H1 (cell line): ENCODE measurements around the gene TNRC6B. TPM values are rescaled to one million over a fixed set of nuclear protein-coding genes. Genes with fewer than 3 reads are reported as not detected.

Experiments used
- CTCF ChIA-PET: fragments of 300-600 bp; sonication (Branson Sonifier 250); formaldehyde crosslinking; loops from one replicate; lab custom pipeline; 2021; ENCODE audit not compliant: partially characterized antibody; lab: Charles Lee
- POLR2A ChIA-PET: fragments of 300-600 bp; sonication (Branson Sonifier 250); formaldehyde crosslinking; loops from one replicate; lab custom pipeline; 2021; ENCODE audit warnings: inconsistent platforms; ENCODE audit not compliant: partially characterized antibody; lab: Charles Lee
- DNase-seq, 2 experiments: peaks; one replicate each; pipeline versions ENCODE4 v3.0.0 to v3.0.0-alpha.2; 2010 to 2022; ENCODE audit warnings: low spot score in 2 of 2, low read depth in 1 of 2, mixed read lengths in 1 of 2
- FAIRE-seq: peaks from 2 replicates; lab custom pipeline; 2011; peaks lifted over from hg19 to GRCh38; lab: Jason Lieb, UNC
- H2AFZ ChIP-seq: 2 replicates; pipeline ENCODE4 v1.8.1; 2012; ENCODE audit warnings: low read length, inconsistent platforms
- H2AK5ac ChIP-seq: 2 replicates; pipeline ENCODE4 v1.6.1; 2013; ENCODE audit warnings: low read depth, low read length
- H2BK120ac ChIP-seq: replicated peaks from 2 replicates; pipeline ENCODE3; 2013; ENCODE audit warnings: low read depth, low read length, inconsistent platforms
- H2BK12ac ChIP-seq: 2 replicates; pipeline ENCODE4 v1.6.1; 2013; ENCODE audit warnings: low read depth, low read length
- H2BK15ac ChIP-seq: 2 replicates; pipeline ENCODE4 v1.6.1; 2013; ENCODE audit warnings: low read length
- H2BK20ac ChIP-seq: 2 replicates; pipeline ENCODE4 v1.6.1; 2013; ENCODE audit warnings: low read length
- H2BK5ac ChIP-seq: 2 replicates; pipeline ENCODE4 v1.6.1; 2013; ENCODE audit warnings: low read depth, low read length
- H3K14ac ChIP-seq: 2 replicates; pipeline ENCODE4 v1.6.1; 2013; ENCODE audit warnings: inconsistent platforms; ENCODE audit not compliant: insufficient read length
- H3K18ac ChIP-seq: 2 replicates; pipeline ENCODE4 v1.6.1; 2013; ENCODE audit warnings: low read length; ENCODE audit errors: extremely low read depth
- H3K23ac ChIP-seq: 2 replicates; pipeline ENCODE4 v1.6.1; 2013; ENCODE audit warnings: inconsistent platforms; ENCODE audit not compliant: insufficient read length
- H3K23me2 ChIP-seq: 2 replicates; pipeline ENCODE4 v1.6.1; 2013; ENCODE audit warnings: low read depth, low read length
- H3K27ac ChIP-seq: 2 replicates; pipeline ENCODE4 v1.6.1; 2011; ENCODE audit warnings: low read depth, low read length, inconsistent platforms
- H3K27me3 ChIP-seq, 4 experiments: replicated peaks in 1 of 4; 1 replicate in 1 of 4; 2 replicates in 3 of 4; pipeline versions ENCODE4 v1.6.1 to v1.8.1; 2011 to 2013; ENCODE audit warnings: low read length in 3 of 4, mild to moderate bottlenecking in 3 of 4, inconsistent platforms in 2 of 4, mixed read lengths in 2 of 4, moderate library complexity in 1 of 4; ENCODE audit not compliant: control insufficient read depth in 3 of 4, insufficient read depth in 3 of 4; ENCODE audit errors: extremely low read depth in 1 of 4
- H3K36me3 ChIP-seq, 4 experiments: 2 replicates each; pipeline versions ENCODE4 v1.6.1 to v1.8.1; 2011 to 2013; ENCODE audit warnings: mild to moderate bottlenecking in 4 of 4, low read length in 3 of 4, moderate library complexity in 2 of 4, control low read depth in 1 of 4, inconsistent platforms in 1 of 4; ENCODE audit not compliant: insufficient read depth in 4 of 4, control insufficient read depth in 2 of 4
- H3K4ac ChIP-seq: replicated peaks from 2 replicates; pipeline ENCODE3; 2013; ENCODE audit warnings: low read length, low read depth, mixed read lengths, inconsistent platforms; ENCODE audit not compliant: insufficient read length
- H3K4me1 ChIP-seq, 4 experiments: replicated peaks in 1 of 4; 1 replicate in 1 of 4; 2 replicates in 3 of 4; pipeline versions ENCODE4 v1.6.1 to v1.8.1; 2011 to 2013; ENCODE audit warnings: low read length in 3 of 4, inconsistent platforms in 2 of 4, mixed read lengths in 1 of 4; ENCODE audit not compliant: insufficient read depth in 4 of 4, control insufficient read depth in 3 of 4
- H3K4me2 ChIP-seq, 2 experiments: 2 replicates each; pipeline versions ENCODE4 v1.6.1 to v1.8.1; 2011 to 2013; ENCODE audit warnings: low read depth in 2 of 2, low read length in 2 of 2, control low read depth in 1 of 2, inconsistent platforms in 1 of 2, mild to moderate bottlenecking in 1 of 2; ENCODE audit not compliant: insufficient read depth in 1 of 2
- H3K4me3 ChIP-seq, 4 experiments: fragments of 200-600, 300-600 bp in 1 of 4; sonication (generic), shearing (Covaris generic), sonication (Bioruptor Twin) in 1 of 4; 2 replicates each; pipeline versions ENCODE4 v1.5.1 to v1.8.1; 2011 to 2016; ENCODE audit warnings: low read length in 4 of 4, low read depth in 3 of 4, control low read depth in 2 of 4, inconsistent platforms in 2 of 4, mild to moderate bottlenecking in 2 of 4, mixed read lengths in 1 of 4, moderate library complexity in 1 of 4; ENCODE audit not compliant: insufficient read depth in 2 of 4; ENCODE audit errors: extremely low read depth in 1 of 4
- H3K56ac ChIP-seq: replicated peaks from 2 replicates; pipeline ENCODE3; 2013; ENCODE audit warnings: low read depth, mild to moderate bottlenecking, mixed read lengths, low read length, inconsistent platforms; ENCODE audit not compliant: insufficient read length
- H3K79me1 ChIP-seq: 2 replicates; pipeline ENCODE4 v1.6.1; 2013; ENCODE audit warnings: low read depth, low read length, control low read depth
- H3K79me2 ChIP-seq, 2 experiments: 2 replicates each; pipeline versions ENCODE4 v1.6.1 to v1.8.1; 2012 to 2013; ENCODE audit warnings: low read length in 2 of 2, mild to moderate bottlenecking in 2 of 2, inconsistent platforms in 1 of 2; ENCODE audit not compliant: insufficient read depth in 2 of 2, control insufficient read depth in 1 of 2
- H3K9ac ChIP-seq, 4 experiments: replicated peaks in 1 of 4; 1 replicate in 1 of 4; 2 replicates in 3 of 4; pipeline versions ENCODE4 v1.6.1 to v1.8.1; 2011 to 2013; ENCODE audit warnings: low read depth in 3 of 4, low read length in 3 of 4, control low read depth in 2 of 4, mild to moderate bottlenecking in 2 of 4, moderate library complexity in 2 of 4, inconsistent platforms in 1 of 4; ENCODE audit errors: extremely low read depth in 1 of 4
- H3K9me3 ChIP-seq, 2 experiments: 2 replicates each; pipeline versions ENCODE4 v1.6.1 to v1.8.1; 2012 to 2013; ENCODE audit warnings: mild to moderate bottlenecking in 2 of 2, moderate library complexity in 2 of 2, control low read depth in 1 of 2, inconsistent platforms in 1 of 2, low read depth in 1 of 2, low read length in 1 of 2, mixed read lengths in 1 of 2; ENCODE audit not compliant: insufficient read depth in 2 of 2
- H4K20me1 ChIP-seq, 2 experiments: replicated peaks in 1 of 2; 2 replicates each; pipeline versions ENCODE3 to v1.8.1; 2011 to 2013; ENCODE audit warnings: inconsistent platforms in 2 of 2, low read length in 2 of 2, mild to moderate bottlenecking in 1 of 2; ENCODE audit not compliant: insufficient read depth in 2 of 2, control insufficient read depth in 1 of 2
- H4K5ac ChIP-seq: 2 replicates; pipeline ENCODE4 v1.6.1; 2013; ENCODE audit warnings: low read length, low read depth, mixed read lengths, inconsistent platforms; ENCODE audit not compliant: insufficient read length
- H4K8ac ChIP-seq: 2 replicates; pipeline ENCODE4 v1.8.0; 2013; ENCODE audit warnings: mild to moderate bottlenecking, moderate library complexity, low read length, inconsistent platforms; ENCODE audit not compliant: insufficient read depth; ENCODE audit errors: extremely low read depth
- H4K91ac ChIP-seq: replicated peaks from 2 replicates; pipeline ENCODE3; 2013; ENCODE audit warnings: low read length, mixed read lengths, inconsistent platforms; ENCODE audit not compliant: insufficient read length
- BACH1 ChIP-seq: IDR thresholded peaks from 2 replicates; pipeline ENCODE4 v1.6.1; 2012; ENCODE audit warnings: low read length, improper control_type of control experiment
- CBX5 ChIP-seq: fragments of 300-800, 300-1000 bp; sonication (generic); IDR thresholded peaks from 2 replicates; pipeline ENCODE4 v1.7.1; 2016; ENCODE audit warnings: antibody characterized with exemption, low read length, low read depth
- CEBPB ChIP-seq: IDR thresholded peaks from 2 replicates; pipeline ENCODE4 v1.6.1; 2012; ENCODE audit warnings: low read depth, low read length
- CTCF ChIP-seq, 3 experiments: IDR thresholded peaks; 1 replicate in 2 of 3; 2 replicates in 1 of 3; pipeline versions ENCODE4 v1.5.1 to v1.6.1; 2011; ENCODE audit warnings: low read length in 3 of 3, mild to moderate bottlenecking in 3 of 3, inconsistent platforms in 2 of 3, low read depth in 1 of 3, moderate library complexity in 1 of 3; ENCODE audit not compliant: insufficient read depth in 1 of 3; ENCODE audit errors: control extremely low read depth in 1 of 3
- EP300 ChIP-seq, 2 experiments: IDR thresholded peaks; 1 replicate in 1 of 2; 2 replicates in 1 of 2; pipeline ENCODE4 v1.6.1; 2011 to 2012; ENCODE audit warnings: low read depth in 2 of 2, low read length in 2 of 2, mild to moderate bottlenecking in 2 of 2, borderline replicate concordance in 1 of 2, inconsistent platforms in 1 of 2, moderate library complexity in 1 of 2
- POLR2A ChIP-seq, 2 experiments: IDR thresholded peaks; 1 replicate in 1 of 2; 2 replicates in 1 of 2; pipeline ENCODE4 v1.6.1; 2011; ENCODE audit warnings: low read depth in 2 of 2, low read length in 2 of 2, mild to moderate bottlenecking in 2 of 2; ENCODE audit errors: control extremely low read depth in 1 of 2
- RAD21 ChIP-seq, 2 experiments: IDR thresholded peaks in 1 of 2; conservative IDR thresholded peaks in 1 of 2; 2 replicates each; pipeline ENCODE4 v1.6.1; 2011; ENCODE audit warnings: low read depth in 2 of 2, low read length in 2 of 2, improper control_type of control experiment in 1 of 2, inconsistent platforms in 1 of 2, mild to moderate bottlenecking in 1 of 2, moderate library complexity in 1 of 2
- SIN3A ChIP-seq, 2 experiments: IDR thresholded peaks in 1 of 2; conservative IDR thresholded peaks in 1 of 2; 2 replicates each; pipeline ENCODE4 v1.6.1; 2011 to 2012; ENCODE audit warnings: low read length in 2 of 2, improper control_type of control experiment in 1 of 2, low read depth in 1 of 2, mild to moderate bottlenecking in 1 of 2
- TCF12 ChIP-seq: IDR thresholded peaks from 2 replicates; pipeline ENCODE4 v1.6.1; 2011; ENCODE audit warnings: low read depth, mild to moderate bottlenecking, low read length
- WGBS, 2 experiments: shearing (Covaris generic) in 1 of 2; methylation state at CpG; one replicate each; pipeline versions ENCODE4 v1.1.6 to v1.1.7; 2013 to 2015; ENCODE audit warnings: low lambda C conversion rate in 2 of 2, mixed read lengths in 2 of 2, inconsistent platforms in 1 of 2, low coverage in 1 of 2, missing lambda C conversion rate in 1 of 2; ENCODE audit not compliant: insufficient replicate concordance in 2 of 2, insufficient coverage in 1 of 2, insufficient read length in 1 of 2; ENCODE audit errors: extremely low coverage in 1 of 2, missing lambda C conversion rate in 1 of 2; 5-methylcytosine and 5-hydroxymethylcytosine counted together
- polyA plus RNA-seq, 7 experiments: library from polyadenylated mRNA; depleted of rRNA in 3 of 7; stranded (reverse) in 5 of 7; unstranded in 2 of 7; fragments of >200 nt in 5 of 7; fragments of 200-250 nt in 2 of 7; gene quantifications; 1 replicate in 5 of 7; 2 replicates in 1 of 7; 4 replicates in 1 of 7; pipeline versions ENCODE4 v1.2.1 to v1.2.3, GENCODE V29; 2011 to 2013; ENCODE audit warnings: missing spikeins in 2 of 7, mixed read lengths in 2 of 7
- total RNA-seq: library from RNA; stranded (reverse); fragmentation: NEBNext Ultra II Directional; extraction: Animal tissue kit (Norgen Biotek cat#: 25700); gene quantifications from 2 replicates; pipeline ENCODE4 v1.2.1, GENCODE V29; 2021
- TF ChIP-seq, protein P1 (sequence below): IDR thresholded peaks from 2 replicates; pipeline ENCODE4 v1.6.1; 2011; ENCODE audit warnings: low read length, improper control_type of control experiment

TNRC6B gene
- total and polyA plus RNA-seq, 2 of the 8 experiments (the other 6 are each of a cell fraction or from before 2014, with no cell fraction given): 12.5 to 48.9 TPM

- Histone ChIP-seq H3K23me2 (no peaks in the 10 kb centered on the region), H2AFZ (no peak overlapping the region), H3K14ac (no peak overlapping the region), H3K9me3 (no peaks in the 10 kb centered on the region; a peak in 1 of 4 replicates), H2BK5ac (no peak overlapping the region), H3K23ac (no peak overlapping the region), H3K4ac (no peak overlapping the region), H2BK20ac (no peak overlapping the region), H2BK12ac (no peak overlapping the region), H3K4me1 (no peaks in the 10 kb centered on the region), H3K79me1 (0 out of 2 replicates have a peak, but pooled peaks cover 2% of the 10 kb centered on the region), H3K18ac (no peak overlapping the region), H3K36me3 (peaks cover 63 to 96% (median 81%) of the 10 kb centered on the region in 4 experiments), H3K56ac (no peak overlapping the region), H3K79me2 (no peaks in the 10 kb centered on the region), H2AK5ac (no peak overlapping the region), H4K5ac (no peak overlapping the region), H4K91ac (no peak overlapping the region), H3K4me3 (no peak overlapping the region), H2BK15ac (no peak overlapping the region), H2BK120ac (no peak overlapping the region), H4K8ac (no peak overlapping the region), H3K9ac (no peak overlapping the region; a peak in 1 of 7 replicates), H3K27me3 (no peaks in the 10 kb centered on the region), H3K27ac (no peak overlapping the region), H4K20me1 (peaks cover 3 to 8% of the 10 kb centered on the region in 2 experiments), H3K4me2 (no peak overlapping the region)
- WGBS, 2 experiments: 95% methylated on average over 5 of the region's 5 CpGs; no CpG with 5 or more reads in 1 of the 2 experiments
- ChIA-PET CTCF (interaction anchor here (0.9 to 1.2 kb wide), 2 partner anchors 14 to 76 kb away, joined by 3 read pairs; no protein-coding TSS in a partner anchor), POLR2A (interaction anchor here (0.9 to 2.5 kb wide), 5 partner anchors 8 to 14 kb away, joined by 4 to 8 read pairs (median 4); partner anchors contain the start of gene SGSM3)
- DNase-seq (no peak), FAIRE-seq (no peak)
- TF ChIP-seq CEBPB: no peak
- TF ChIP-seq SIN3A (conservative IDR thresholded peaks at IDR 0.05 in 1 of 2, IDR thresholded peaks at IDR 0.05 in 1 of 2; ENCODE audit: low read depth in 1 of 2, low read length in 2 of 2): no peak
- TF ChIP-seq CTCF (IDR thresholded peaks at IDR 0.05; ENCODE audit: control extremely low read depth in 1 of 3, insufficient read depth in 1 of 3, low read depth in 1 of 3, low read length in 3 of 3): no peak
- TF ChIP-seq CBX5: no peak
- TF ChIP-seq, protein P1, sequence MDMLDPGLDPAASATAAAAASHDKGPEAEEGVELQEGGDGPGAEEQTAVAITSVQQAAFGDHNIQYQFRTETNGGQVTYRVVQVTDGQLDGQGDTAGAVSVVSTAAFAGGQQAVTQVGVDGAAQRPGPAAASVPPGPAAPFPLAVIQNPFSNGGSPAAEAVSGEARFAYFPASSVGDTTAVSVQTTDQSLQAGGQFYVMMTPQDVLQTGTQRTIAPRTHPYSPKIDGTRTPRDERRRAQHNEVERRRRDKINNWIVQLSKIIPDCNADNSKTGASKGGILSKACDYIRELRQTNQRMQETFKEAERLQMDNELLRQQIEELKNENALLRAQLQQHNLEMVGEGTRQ: no peak
- no peak for TF ChIP-seq POLR2A (IDR thresholded peaks at IDR 0.05; ENCODE audit: control extremely low read depth in 1 of 2, low read depth in 2 of 2, low read length in 2 of 2)
- TF ChIP-seq BACH1: no peak
- no peak for TF ChIP-seq EP300 (IDR thresholded peaks at IDR 0.05; ENCODE audit: borderline replicate concordance in 1 of 2, low read depth in 2 of 2, low read length in 2 of 2)
- TF ChIP-seq RAD21 (IDR thresholded peaks at IDR 0.05 in 1 of 2, conservative IDR thresholded peaks at IDR 0.05 in 1 of 2; ENCODE audit: low read depth in 2 of 2, low read length in 2 of 2): no peak
- no peak for TF ChIP-seq TCF12
These were observed 183.4 kb downstream of the TNRC6B start for GRCh38 chr22:40361100-40361499.
